Measurements from ENCODE around the gene XIRP2.

DNA sequence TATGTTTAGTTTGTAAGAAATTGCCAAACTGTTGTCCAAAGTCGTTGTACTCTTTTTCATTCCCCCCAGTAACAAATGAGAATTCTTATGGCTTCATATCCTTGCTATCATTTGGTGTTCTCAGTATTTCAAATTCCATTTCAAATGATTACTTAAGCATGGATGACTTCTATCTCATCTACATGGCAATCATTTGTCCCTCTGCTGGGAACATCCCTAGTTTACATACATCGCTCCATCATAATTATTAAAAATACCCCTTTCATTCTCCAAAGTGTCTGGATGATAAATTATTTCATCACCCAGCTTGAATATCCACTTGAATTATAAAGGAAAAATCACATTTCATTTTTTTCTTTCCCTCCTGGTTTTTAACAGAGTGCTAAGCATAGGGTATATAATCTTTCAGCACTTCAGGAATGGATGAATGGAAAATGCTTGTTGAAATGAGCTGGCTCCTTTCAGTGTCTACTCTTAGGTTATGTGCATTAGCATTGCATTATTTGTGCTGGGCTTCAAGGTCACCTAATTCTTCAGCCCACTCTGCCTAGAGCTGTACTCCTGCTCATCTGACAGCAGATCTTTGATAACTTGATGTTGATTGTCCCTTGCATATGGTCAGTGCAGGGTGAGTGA lies 33.1 kb downstream of the XIRP2 start:
- TF ChIP-seq, protein P1, sequence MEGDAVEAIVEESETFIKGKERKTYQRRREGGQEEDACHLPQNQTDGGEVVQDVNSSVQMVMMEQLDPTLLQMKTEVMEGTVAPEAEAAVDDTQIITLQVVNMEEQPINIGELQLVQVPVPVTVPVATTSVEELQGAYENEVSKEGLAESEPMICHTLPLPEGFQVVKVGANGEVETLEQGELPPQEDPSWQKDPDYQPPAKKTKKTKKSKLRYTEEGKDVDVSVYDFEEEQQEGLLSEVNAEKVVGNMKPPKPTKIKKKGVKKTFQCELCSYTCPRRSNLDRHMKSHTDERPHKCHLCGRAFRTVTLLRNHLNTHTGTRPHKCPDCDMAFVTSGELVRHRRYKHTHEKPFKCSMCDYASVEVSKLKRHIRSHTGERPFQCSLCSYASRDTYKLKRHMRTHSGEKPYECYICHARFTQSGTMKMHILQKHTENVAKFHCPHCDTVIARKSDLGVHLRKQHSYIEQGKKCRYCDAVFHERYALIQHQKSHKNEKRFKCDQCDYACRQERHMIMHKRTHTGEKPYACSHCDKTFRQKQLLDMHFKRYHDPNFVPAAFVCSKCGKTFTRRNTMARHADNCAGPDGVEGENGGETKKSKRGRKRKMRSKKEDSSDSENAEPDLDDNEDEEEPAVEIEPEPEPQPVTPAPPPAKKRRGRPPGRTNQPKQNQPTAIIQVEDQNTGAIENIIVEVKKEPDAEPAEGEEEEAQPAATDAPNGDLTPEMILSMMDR (IDR thresholded peaks at IDR 0.05; ENCODE audit: insufficient read depth, low read depth, low read length), result no peak
- TF ChIP-seq EZH2 (IDR thresholded peaks at IDR 0.05; ENCODE audit: insufficient read depth, low read length), result no peak
